Neuronal stem cell (in vitro differentiated cells): ENCODE results near the gene STAB1.
A peak's percentile ranks its signal among the peaks of the same experiment; 100 is the strongest.

ENCODE experiments used
- DNase-seq: peaks from one replicate; pipeline ENCODE4 v3.0.0-alpha.2; 2013; ENCODE audit warnings: low spot score
- H2AFZ ChIP-seq: one replicate; pipeline ENCODE4 v1.6.1; 2013; ENCODE audit warnings: mild to moderate bottlenecking, low read length, inconsistent platforms
- H2AK5ac ChIP-seq: 2 replicates; pipeline ENCODE4 v1.6.1; 2013; ENCODE audit warnings: low read depth, mild to moderate bottlenecking, inconsistent platforms, low read length, moderate library complexity, mixed read lengths
- H2BK120ac ChIP-seq: 2 replicates; pipeline ENCODE4 v1.6.1; 2013; ENCODE audit warnings: low read depth, mild to moderate bottlenecking, inconsistent platforms, low read length, moderate library complexity, mixed read lengths
- H2BK12ac ChIP-seq: one replicate; pipeline ENCODE4 v1.6.1; 2013; ENCODE audit warnings: low read length, inconsistent platforms
- H2BK15ac ChIP-seq: 2 replicates; pipeline ENCODE4 v1.6.1; 2013; ENCODE audit warnings: mild to moderate bottlenecking, low read length, inconsistent platforms, mixed read lengths
- H2BK5ac ChIP-seq: one replicate; pipeline ENCODE4 v1.6.1; 2013; ENCODE audit warnings: inconsistent platforms, mild to moderate bottlenecking, low read length, moderate library complexity
- H3K14ac ChIP-seq: one replicate; pipeline ENCODE4 v1.6.1; 2013; ENCODE audit warnings: low read length, inconsistent platforms
- H3K18ac ChIP-seq: 2 replicates; pipeline ENCODE4 v1.6.1; 2013; ENCODE audit warnings: low read length, inconsistent platforms
- H3K23ac ChIP-seq: 2 replicates; pipeline ENCODE4 v1.6.1; 2013; ENCODE audit warnings: low read depth, mild to moderate bottlenecking, mixed read lengths, low read length, inconsistent platforms; ENCODE audit not compliant: poor library complexity
- H3K27ac ChIP-seq: replicated peaks from 3 replicates; pipeline ENCODE4 v1.5.1; 2013; ENCODE audit warnings: low read length, inconsistent platforms
- H3K27me3 ChIP-seq, 3 experiments: 2 replicates each; pipeline ENCODE4 v1.6.1; 2013; ENCODE audit warnings: low read length in 3 of 3, mild to moderate bottlenecking in 2 of 3, inconsistent platforms in 1 of 3, low read depth in 1 of 3, mixed read lengths in 1 of 3, moderate library complexity in 1 of 3; ENCODE audit not compliant: control insufficient read depth in 3 of 3, insufficient read depth in 3 of 3
- H3K36me3 ChIP-seq, 2 donors: replicated peaks in 1 of 2; 2 replicates each; pipeline ENCODE4 v1.6.1; 2013; ENCODE audit warnings: low read length in 2 of 2; ENCODE audit not compliant: control insufficient read depth in 2 of 2, insufficient read depth in 2 of 2
- H3K4ac ChIP-seq: 2 replicates; pipeline ENCODE4 v1.6.1; 2013; ENCODE audit warnings: inconsistent platforms, mild to moderate bottlenecking, low read length, moderate library complexity
- H3K4me1 ChIP-seq, 2 donors: 1 replicate in 1 of 2; 2 replicates in 1 of 2; pipeline ENCODE4 v1.6.1; 2013; ENCODE audit warnings: low read length in 2 of 2, low read depth in 1 of 2; ENCODE audit not compliant: control insufficient read depth in 2 of 2, insufficient read depth in 1 of 2
- H3K4me2 ChIP-seq: one replicate; pipeline ENCODE4 v1.6.1; 2013; ENCODE audit warnings: mild to moderate bottlenecking, low read length, inconsistent platforms; ENCODE audit not compliant: insufficient read depth, poor library complexity, severe bottlenecking
- H3K4me3 ChIP-seq, 2 donors: 2 replicates each; pipeline ENCODE4 v1.5.1; 2013; ENCODE audit warnings: low read length in 2 of 2, mild to moderate bottlenecking in 2 of 2, inconsistent platforms in 1 of 2, moderate library complexity in 1 of 2
- H3K79me1 ChIP-seq: one replicate; pipeline ENCODE4 v1.6.1; 2013; ENCODE audit warnings: low read depth, mild to moderate bottlenecking, inconsistent platforms, low read length, moderate library complexity
- H3K9ac ChIP-seq: one replicate; pipeline ENCODE4 v1.6.1; 2013; ENCODE audit warnings: mild to moderate bottlenecking, low read depth, low read length, inconsistent platforms; ENCODE audit not compliant: poor library complexity
- H3K9me3 ChIP-seq, 2 donors: replicated peaks in 1 of 2; 2 replicates each; pipeline versions ENCODE3 to v1.6.1; 2013; ENCODE audit warnings: low read length in 2 of 2, mild to moderate bottlenecking in 2 of 2, inconsistent platforms in 1 of 2, low read depth in 1 of 2, mixed read lengths in 1 of 2, moderate library complexity in 1 of 2; ENCODE audit not compliant: control insufficient read depth in 2 of 2, insufficient read depth in 1 of 2
- H4K8ac ChIP-seq: one replicate; pipeline ENCODE4 v1.6.1; 2013; ENCODE audit warnings: low read depth, mild to moderate bottlenecking, inconsistent platforms, low read length, moderate library complexity
- H4K91ac ChIP-seq: one replicate; pipeline ENCODE4 v1.6.1; 2013; ENCODE audit warnings: low read length, low read depth, mild to moderate bottlenecking, inconsistent platforms; ENCODE audit not compliant: poor library complexity
- WGBS, 2 donors: extraction: QIAGEN DNeasy Blood & Tissue Kit; methylation state at CpG; one replicate each; pipeline ENCODE4 v1.1.7; 2013; ENCODE audit warnings: missing lambda C conversion rate in 2 of 2, mixed read lengths in 1 of 2; ENCODE audit not compliant: insufficient read length in 2 of 2, insufficient replicate concordance in 1 of 2; ENCODE audit errors: extremely low coverage in 2 of 2; 5-methylcytosine and 5-hydroxymethylcytosine counted together

STAB1 gene

DNA sequence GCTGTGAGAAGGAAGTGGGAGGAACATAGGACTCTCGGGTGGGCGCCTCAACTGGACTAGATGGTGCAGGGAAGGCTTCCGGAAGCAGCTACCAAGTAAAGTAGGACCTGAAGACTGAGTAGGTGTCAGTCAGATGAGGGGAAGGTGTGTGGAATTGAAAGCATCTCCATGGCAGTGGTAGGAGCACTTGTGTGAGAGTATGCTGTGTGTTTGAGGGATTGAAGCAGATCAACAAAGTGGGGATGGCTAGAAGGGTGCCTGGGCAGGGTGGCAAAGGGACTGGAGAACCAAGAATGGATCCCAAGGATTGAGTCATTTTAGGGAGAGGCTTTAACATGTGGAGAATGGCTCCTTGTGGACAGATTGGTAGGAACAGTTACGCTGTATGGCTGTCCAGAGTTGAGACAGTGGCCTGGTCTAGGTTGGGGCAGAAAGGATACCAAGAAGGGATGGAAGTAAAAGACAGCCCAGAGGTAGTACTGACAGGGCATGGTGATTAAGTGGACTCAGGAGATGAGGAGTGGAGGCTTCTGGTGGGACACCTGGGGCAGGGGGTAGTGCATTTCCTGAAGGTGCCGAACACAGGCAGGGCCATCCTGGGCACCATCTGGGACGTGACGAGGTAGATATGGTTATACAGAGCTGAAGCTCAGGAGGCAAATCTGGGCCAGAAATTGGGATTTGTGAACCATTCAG lies 42.7 kb downstream of the STAB1 start:
- H2AFZ ChIP-seq, result no peak overlapping the region
- no peak overlapping the region for H3K14ac ChIP-seq
- H3K4me2 ChIP-seq, result peak overlapping the region; percentile 69
- no peak overlapping the region for H2BK15ac ChIP-seq
- no peaks in the 10 kb centered on the region for H3K9me3 ChIP-seq
- peaks cover 8% of the 10 kb centered on the region for H3K79me1 ChIP-seq
- no peak overlapping the region for H2BK120ac ChIP-seq
- H2AK5ac ChIP-seq, result no peak overlapping the region
- DNase-seq, result no peak
- H3K4ac ChIP-seq, result no peak overlapping the region
- no CpG with 5 or more reads among the region's 7 CpGs for WGBS, 2 donors
- no peak overlapping the region for H3K27ac ChIP-seq
- H3K4me3 ChIP-seq, result peak overlapping the region in 1 of 2 donors; percentile 88
- peaks cover 2 to 37% of the 10 kb centered on the region in 2 donors for H3K36me3 ChIP-seq
- H3K4me1 ChIP-seq, result peaks cover 15 to 17% of the 10 kb centered on the region in 2 donors
- peak overlapping the region; percentile 78 for H3K9ac ChIP-seq
- no peaks in the 10 kb centered on the region for H3K27me3 ChIP-seq
- H4K91ac ChIP-seq, result no peak overlapping the region
- H2BK12ac ChIP-seq, result no peak overlapping the region
- H3K18ac ChIP-seq, result no peak overlapping the region
- H2BK5ac ChIP-seq, result no peak overlapping the region
- no peak overlapping the region for H4K8ac ChIP-seq
- H3K23ac ChIP-seq, result no peak overlapping the region

- no peaks in the 10 kb centered on the region for H3K27me3 ChIP-seq
- no peak overlapping the region for H2AFZ ChIP-seq
- H2AK5ac ChIP-seq, result no peak overlapping the region
- no peak overlapping the region for H4K8ac ChIP-seq
- H3K79me1 ChIP-seq, result peaks cover 7% of the 10 kb centered on the region
- no peak overlapping the region for H2BK12ac ChIP-seq
- H2BK120ac ChIP-seq, result no peak overlapping the region
- WGBS, 2 donors, result no CpG with 5 or more reads among the region's 5 CpGs
- no peak overlapping the region for H3K18ac ChIP-seq
- H3K9me3 ChIP-seq, result no peaks in the 10 kb centered on the region
- H3K9ac ChIP-seq, result no peak overlapping the region
- peaks cover 15 to 17% of the 10 kb centered on the region in 2 donors for H3K4me1 ChIP-seq
- H3K4me3 ChIP-seq, result no peak overlapping the region
- H4K91ac ChIP-seq, result no peak overlapping the region
- no peak overlapping the region for H2BK5ac ChIP-seq
- H3K4me2 ChIP-seq, result no peak overlapping the region
- DNase-seq, result no peak
- no peak overlapping the region for H2BK15ac ChIP-seq
- H3K27ac ChIP-seq, result no peak overlapping the region
- H3K14ac ChIP-seq, result no peak overlapping the region
- no peak overlapping the region for H3K23ac ChIP-seq
- H3K36me3 ChIP-seq, result peaks cover 2 to 48% of the 10 kb centered on the region in 2 donors
- no peak overlapping the region for H3K4ac ChIP-seq
Measured at GRCh38 chr3:52539010-52539653, 44.0 kb downstream of the STAB1 start.

DNA sequence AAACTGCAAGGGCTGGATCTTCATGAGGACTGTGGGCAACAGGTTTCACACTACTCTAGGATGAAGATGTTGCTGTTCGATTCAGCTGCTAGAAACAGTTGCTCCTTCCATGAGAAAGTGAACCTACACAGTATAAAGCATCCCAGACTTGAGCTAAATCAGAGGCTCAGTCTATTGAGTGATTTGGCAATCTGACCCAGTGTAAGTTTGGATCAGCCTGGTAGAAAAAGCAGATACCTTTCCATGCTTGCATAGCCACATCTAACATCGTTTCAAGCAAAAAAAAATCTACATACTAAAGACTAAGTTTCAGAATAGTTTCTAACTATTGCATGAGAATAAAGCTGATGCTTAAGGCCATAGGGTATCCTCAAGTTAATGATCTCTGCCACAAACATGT lies 45.9 kb downstream of the STAB1 start:
- DNase-seq, result no peak
- H3K27me3 ChIP-seq, result no peaks in the 10 kb centered on the region
- H2AFZ ChIP-seq, result no peak overlapping the region
- no peak overlapping the region for H2AK5ac ChIP-seq
- H4K91ac ChIP-seq, result no peak overlapping the region
- no peak overlapping the region for H3K4me3 ChIP-seq
- H3K4me2 ChIP-seq, result no peak overlapping the region
- H3K4ac ChIP-seq, result no peak overlapping the region
- no peak overlapping the region for H3K14ac ChIP-seq
- no peak overlapping the region for H3K9ac ChIP-seq
- H3K4me1 ChIP-seq, result peaks cover 11 to 13% of the 10 kb centered on the region in 2 donors
- H4K8ac ChIP-seq, result no peak overlapping the region
- peaks cover 7% of the 10 kb centered on the region for H3K79me1 ChIP-seq
- H3K27ac ChIP-seq, result no peak overlapping the region
- WGBS, 2 donors, result no CpG with 5 or more reads among the region's 2 CpGs
- no peak overlapping the region for H2BK15ac ChIP-seq
- no peak overlapping the region for H3K18ac ChIP-seq
- no peaks in the 10 kb centered on the region for H3K9me3 ChIP-seq
- peaks cover 4 to 68% of the 10 kb centered on the region in 2 donors for H3K36me3 ChIP-seq
- H2BK120ac ChIP-seq, result no peak overlapping the region
- no peak overlapping the region for H2BK12ac ChIP-seq
- no peak overlapping the region for H3K23ac ChIP-seq
- no peak overlapping the region for H2BK5ac ChIP-seq

GRCh38 chr3:52544937-52545336 lies 49.8 kb downstream of the STAB1 start:
- Histone ChIP-seq H3K79me1 (no peaks in the 10 kb centered on the region), H3K36me3 (peaks cover 14 to 94% of the 10 kb centered on the region in 2 donors), H3K27ac (no peak overlapping the region), H3K18ac (no peak overlapping the region), H2AK5ac (no peak overlapping the region), H3K23ac (no peak overlapping the region), H3K4me3 (no peak overlapping the region), H4K8ac (no peak overlapping the region), H2BK15ac (no peak overlapping the region), H3K9ac (no peak overlapping the region), H3K27me3 (no peaks in the 10 kb centered on the region), H2BK120ac (no peak overlapping the region), H3K4me2 (no peak overlapping the region), H2BK12ac (no peak overlapping the region), H4K91ac (no peak overlapping the region), H2BK5ac (no peak overlapping the region), H3K14ac (no peak overlapping the region), H3K9me3 (no peaks in the 10 kb centered on the region), H3K4me1 (no peaks in the 10 kb centered on the region), H3K4ac (no peak overlapping the region), H2AFZ (no peak overlapping the region)
- WGBS, 2 donors, result no CpG with 5 or more reads among the region's 4 CpGs
- no peak for DNase-seq
